Stimulated activated CD4-positive, alpha-beta T cell treated with anti-CD3 and anti-CD28 coated beads, Interleukin-4, amount 100 ng/mL, for 4 hours (primary cell): Measurements from ENCODE around the gene CLTCL1.
A peak's percentile ranks its signal among the peaks of the same experiment; 100 is the strongest.
"Not testable (repeated sequence)": the region's sequence is repeated elsewhere in the genome, so short reads cannot be mapped to it uniquely, and the experiment has no call there.

Experiments used
- DNase-seq, 2 experiments: peaks; one replicate each; pipeline ENCODE4 v3.0.0-alpha.2; 2020

Gene CLTCL1

DNA sequence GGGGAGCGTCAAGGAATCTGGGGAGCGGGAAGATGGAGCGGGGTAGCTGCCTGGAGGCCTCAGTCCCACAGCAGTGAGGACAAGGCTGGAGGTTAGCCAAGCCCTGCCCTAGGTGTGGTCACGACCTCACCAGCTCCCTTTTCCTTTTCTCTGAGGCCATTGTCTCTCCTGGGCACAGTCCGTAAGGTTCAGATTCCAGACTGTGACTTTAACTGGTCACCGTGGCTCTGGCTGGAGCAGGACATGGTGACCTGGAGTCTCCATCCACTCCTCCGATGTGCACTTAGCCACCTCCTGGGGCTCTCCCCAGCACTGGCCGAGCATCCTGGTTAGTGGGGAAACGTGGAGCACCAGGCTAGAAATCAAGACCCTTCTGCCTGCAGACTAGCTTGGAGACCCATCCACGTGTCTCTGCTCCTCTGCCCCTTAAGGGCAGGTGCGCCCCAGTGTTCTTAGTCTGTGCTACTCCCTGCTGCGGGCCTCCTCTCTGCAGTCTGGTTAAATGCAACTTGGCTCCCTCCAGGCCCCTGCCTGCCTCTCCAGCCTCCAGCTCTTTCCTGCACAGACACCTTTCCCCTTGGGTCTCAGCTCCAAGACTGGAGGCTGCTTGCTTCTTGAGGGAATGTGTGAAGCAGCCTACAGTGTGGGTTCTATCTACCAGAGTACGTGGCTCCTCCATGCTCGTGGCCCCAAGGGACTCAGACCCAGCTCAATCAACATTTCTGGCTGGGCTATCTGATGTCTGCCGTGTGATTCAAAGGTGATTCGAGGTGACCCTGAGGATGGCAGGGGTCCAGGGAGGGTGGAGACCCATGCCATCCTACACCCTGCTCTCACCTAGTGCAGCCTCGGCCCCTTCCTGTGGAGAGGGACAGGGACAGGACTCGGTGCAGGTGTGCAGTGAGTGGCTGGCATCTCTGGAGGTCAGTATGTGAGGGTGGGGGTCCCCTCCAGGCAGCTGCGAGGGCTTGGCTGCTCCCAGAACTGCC, 118.2 kb downstream of the CLTCL1 start:
- DNase-seq: no peak

DNA sequence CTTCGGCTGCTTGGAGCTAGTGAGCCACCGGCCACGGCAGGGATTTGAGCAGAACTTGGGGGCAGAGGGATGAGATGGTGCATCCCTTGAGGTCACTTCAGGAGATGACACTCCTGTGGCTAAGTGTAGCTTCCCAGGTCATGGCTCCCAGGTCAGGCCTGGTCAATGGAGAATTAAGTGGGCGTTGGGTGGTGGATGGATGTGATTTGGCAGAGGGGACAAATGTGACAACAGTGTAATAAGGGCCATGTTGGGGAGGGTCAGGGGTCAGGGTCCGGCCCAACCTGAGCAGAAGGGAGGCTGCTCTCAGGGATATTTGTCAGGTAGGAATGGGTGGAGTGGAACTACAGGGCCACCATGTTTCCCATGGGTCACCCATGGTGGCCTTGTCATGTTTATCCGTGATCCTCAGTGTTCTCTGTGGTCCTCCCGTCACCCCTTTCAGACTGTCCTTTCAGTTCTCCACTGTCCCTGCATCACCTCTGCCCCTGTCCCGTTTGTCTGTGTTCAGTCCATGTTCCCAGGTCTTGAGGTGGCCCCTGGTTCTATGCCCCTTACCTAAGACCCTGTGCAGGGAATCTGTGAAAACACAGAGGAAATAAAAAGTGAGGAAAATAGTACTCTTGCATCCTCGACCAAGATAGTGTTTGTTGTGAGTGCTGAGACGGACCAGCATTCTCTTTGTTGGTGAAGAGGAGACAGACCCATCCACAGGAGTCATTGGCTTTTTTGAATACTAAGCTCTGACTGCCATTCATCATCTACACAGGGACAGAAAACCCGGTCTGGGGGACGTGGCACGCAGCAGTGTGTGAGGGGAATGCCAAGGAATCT, 119.1 kb downstream of the CLTCL1 start:
- DNase-seq: no peak

DNA sequence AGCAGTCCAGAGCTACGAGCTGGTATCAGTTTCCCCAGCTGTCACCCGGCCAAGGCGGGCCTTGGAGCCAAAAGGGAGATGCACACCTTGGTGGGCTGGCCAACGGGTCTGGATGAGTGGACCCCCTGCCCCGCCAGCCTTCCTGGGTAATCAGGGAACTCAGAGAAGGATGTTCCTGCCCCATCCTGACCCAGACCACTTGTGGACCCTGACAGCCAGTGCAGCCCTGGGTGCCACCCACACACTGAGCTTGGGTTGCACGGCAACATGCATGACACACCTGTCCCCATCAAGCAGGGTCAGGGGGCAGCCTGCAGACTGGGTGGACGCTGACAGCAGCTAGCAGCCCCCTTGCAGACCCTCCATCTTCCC, 121.6 kb downstream of the CLTCL1 start:
- no peak for DNase-seq

DNA sequence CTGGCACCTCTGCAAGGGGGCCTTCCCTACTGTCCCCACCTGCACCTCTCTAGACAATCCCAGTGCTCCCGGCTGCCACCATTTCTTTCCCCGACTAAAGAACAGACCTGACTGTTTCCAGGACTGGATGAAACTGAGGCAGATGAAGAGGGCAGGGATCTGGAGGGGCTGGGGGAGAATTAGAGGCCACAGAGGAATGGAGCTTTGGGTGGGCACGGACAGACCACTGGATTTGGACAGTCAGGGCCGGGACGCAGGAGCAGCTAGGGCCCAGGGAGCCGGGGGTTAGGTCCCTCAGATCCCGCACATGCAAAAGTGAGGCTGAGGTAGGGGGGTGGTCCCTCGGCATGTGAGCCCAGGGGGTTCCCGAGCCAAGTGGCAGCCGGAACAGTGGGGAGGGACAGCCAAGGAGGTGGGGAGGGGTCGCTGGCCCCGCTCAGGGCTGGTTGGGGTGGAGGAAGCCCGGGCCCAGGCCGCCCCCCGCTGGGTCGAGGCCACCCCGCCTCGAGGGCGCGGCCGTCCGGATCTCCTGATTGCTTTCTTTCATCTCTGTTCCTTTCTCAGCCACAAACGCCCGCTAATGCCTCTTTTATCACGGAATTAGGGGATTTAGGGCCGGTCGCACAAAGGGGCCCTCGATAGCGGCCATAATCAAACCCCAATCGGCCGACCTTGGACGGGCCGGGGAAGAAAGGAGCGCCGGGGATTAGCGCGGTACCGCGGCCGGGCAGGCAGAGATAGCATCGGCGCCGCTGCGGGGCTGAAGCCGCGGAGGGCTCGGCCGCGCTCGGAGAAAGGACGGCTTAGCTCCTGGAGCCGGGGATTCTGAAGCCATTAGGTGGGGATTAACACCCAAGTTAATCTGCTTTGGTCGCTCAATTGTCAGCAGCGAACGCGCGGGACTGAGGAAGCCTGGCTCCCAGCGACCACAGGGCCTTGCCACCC, 122.2 kb downstream of the CLTCL1 start:
- no peak for DNase-seq

DNA sequence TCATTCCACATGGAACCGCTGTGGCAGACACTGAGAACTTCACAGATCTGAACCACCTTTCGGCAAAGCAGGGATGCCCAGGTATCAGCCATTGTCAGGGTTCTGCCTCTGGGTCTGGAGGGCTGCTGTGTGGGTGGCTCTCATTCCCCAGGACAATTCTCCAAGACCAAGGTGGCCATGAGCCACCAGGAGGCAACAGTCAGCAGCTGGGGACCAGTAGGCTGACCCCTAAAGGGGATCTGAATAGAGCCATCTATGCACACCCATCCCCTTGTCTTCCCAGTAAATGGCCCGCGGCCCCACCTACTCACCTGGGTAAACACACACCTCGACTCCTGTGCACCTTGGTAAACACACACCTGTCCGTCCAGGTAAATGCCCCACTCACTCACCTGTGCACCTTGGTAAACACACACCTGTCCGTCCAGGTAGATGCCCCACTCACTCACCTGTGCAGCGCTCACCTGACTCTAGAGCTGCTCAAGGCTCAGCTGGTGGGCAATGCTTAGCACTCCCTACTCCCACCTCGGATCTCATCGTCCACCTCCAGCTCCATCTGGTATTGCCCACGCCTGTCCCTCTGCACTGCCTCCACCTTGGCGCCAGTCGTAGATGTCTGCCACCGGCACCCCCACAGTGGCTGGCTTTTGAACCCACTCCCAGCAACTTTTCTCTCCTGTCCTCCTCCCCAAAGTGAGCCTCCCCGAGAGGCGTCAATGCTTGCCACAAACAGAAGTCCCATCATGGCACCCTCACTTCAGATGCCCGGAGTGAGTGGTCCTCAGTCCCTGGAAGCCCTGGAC, 123.2 kb downstream of the CLTCL1 start:
- no peak for DNase-seq

DNA sequence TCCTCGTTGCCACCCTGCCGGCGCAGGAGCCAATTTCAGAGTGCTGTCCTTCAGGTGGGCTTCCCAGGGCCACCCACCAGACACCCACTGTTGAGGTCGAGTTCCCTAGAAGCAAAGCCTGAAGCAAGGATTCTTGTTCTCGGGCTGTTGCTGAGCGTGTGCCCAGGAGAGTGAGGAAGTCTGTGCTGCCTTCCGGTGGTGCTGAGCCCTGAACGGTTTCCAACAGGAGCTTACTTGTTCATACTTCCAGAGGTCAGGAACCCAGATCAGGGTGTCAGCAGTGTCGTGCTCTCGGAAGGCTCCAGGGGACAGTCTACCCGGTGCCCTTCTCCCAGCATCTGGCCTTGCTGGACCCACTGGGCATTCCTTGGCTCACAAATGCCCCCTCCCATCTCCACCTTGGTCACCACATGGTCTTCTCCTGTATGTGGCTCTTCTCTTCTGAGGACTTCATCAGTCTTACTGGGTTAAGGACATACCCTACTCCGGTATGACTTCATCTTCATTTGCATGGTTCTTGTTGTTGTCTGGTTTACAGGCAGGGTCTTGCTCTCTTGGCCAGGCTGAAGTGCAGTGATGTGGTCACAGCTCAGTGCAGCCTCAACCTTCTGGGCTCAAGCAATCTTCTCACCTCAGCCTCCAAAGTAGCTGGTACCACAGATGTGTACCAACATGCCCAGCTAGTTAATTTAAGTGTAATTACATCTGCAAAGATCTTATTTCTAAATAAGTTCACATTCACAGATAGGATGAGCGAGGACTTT, 124.2 kb downstream of the CLTCL1 start:
- DNase-seq: no peak

DNA sequence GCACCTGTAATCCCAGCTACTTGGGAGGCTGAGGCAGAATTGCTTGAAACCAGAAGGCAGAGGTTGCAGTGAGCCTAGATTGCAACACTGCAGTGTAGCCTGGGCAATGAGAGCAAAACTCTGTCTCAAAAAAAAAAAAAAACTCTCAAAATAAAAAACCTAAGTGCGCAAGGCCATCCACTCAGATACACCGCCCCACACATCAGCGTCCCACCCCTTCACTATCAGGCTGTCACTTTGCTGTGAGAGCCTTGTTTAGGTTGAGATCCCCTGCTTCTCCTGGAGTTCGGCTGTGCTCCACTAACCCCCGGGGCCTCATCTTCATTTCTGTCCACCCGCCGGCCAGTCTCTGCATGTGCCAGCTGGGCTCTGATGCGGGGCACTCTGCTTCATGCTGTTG, 125.1 kb downstream of the CLTCL1 start:
- DNase-seq: no peak

DNA sequence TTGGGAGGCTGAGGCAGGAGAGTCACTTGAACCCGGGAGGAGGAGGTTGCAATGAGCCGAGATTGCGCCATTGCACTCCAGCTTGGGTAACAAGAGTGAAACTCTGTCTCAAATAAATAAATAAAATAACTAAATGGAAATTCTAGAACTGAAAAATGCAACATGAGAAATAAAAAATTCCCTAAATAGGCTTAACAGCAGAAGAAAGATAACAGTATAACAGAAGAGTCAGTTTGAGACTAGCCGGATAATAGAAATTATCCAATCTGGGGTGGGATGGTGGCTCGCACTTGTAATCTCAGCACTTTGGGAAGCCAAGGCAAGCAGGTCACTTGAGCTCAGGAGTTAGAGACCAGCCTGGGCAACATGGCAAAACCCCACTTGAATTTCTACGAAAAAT, 127.1 kb downstream of the CLTCL1 start:
- no peak for DNase-seq

DNA sequence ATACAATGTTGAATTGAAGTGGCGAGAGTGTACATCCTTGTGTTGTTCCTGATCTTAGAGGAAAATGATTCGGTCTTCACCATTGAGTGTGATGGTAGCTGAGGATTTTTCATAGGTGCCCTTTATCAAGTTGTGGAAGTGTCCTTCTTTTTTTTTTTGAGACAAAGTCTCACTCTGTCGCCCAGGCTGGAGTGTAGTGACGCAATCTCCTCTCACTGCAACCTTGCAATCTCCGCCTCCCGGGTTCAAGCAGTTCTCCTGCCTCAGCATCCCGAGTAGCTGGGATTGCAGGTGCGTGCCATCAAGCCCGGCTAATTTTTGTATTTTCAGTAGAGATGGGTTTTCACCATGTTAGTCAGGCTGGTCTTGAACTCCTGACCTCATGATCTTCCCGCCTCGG, 132.9 kb downstream of the CLTCL1 start:
- DNase-seq: not testable (repeated sequence)

DNA sequence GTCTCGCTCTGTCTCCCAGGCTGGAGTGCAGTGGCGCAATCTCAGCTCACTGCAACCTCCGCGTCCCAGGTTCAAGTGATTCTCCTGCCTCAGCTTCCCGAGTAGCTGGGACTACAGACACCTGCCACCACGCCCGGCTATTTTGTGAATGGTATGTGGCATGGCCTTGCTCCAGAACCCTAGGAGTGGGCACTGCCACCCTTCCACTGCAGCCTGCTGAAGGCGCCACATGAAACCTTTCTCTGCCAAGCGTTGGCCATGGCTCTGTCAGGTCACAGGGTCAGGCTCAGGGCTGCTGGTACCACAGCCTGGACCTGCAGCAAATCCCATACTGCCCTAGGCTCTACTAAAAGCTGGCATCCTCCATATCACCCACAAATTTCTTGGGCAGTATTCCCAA, 135.4 kb downstream of the CLTCL1 start:
- DNase-seq: not testable (repeated sequence)

DNA sequence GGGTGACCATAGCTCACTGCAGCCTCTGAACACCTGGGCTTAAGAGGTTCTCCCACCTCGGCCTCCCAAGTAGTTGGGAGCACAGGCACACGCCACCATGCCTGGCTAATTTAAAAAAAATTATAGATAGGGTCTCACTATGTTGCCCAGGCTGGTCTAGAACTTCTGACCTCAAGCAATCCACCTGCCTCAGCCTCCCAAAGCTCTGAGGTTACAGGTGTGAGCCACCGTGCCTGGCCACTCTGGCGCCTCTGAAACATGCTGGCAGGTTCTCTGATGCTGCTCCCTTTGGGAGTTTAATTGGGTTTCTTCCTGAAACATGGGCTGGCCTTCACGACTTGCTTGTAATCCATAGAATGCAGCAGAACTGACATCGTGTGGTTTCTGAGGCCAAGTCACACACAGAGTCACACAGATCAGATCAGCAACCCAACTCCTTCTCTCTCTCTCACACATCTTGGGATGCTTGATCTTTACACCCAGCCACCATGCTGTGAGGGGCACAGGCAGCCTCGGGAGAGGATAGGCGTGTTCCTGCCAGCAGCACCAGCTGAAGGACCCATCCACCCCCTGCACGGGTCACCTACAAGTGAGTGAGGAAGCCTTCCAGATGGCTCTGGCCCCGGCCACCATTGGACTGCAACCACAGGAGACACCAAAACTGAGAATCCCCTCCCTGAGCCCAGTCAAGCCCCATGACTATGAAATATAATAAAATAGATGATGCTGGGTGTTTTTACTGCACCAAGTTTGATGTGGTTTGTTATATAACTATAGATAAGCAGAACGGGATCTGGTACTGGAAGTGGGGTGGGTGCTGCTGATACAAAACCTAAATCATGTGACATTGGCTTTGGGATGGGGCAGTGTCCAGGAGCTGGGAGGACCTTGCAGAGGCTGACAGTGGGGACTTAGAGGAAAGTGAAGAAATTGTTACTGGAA, 138.3 kb downstream of the CLTCL1 start:
- DNase-seq: no peak

DNA sequence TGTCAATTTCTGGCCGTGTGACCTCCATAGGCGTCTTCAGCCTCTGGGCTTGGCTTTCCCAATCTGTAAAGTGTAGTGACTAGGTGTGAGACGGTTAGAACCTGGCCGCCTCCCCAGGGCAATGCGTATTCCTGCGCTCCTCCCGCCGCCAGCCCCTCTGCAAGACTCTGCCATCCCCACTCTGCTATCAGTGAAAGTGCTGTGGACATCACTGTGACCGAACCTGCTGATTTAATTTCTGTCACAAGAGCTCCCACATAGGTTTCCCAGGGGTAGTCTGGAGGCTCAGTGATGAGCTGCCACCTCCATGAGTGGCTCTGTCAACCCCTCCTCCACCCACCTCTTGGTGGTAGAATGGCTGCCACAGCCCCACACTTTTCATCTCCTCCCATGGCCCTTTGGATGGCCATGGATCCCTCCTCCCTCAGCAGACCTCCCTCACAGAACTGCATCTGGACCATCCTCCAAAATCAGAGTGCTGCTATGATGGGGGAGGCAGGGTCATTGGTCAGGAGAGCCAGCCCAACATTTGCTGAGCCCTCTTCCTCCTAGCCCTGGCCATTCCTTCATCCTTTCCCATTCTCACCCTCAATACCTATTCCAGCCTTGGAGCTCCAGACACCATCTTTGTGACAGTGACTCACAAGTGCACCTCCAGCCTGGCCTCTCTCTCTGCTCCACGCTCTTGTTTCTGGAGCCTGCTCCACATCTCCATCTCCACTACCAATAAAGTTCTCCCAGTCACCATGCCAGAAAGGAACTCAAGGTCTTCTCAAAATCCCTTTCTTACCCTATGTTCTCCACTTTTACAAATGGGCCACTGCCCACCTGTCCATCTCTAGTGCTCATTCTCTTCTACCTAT, 140.0 kb downstream of the CLTCL1 start:
- DNase-seq: no peak

DNA sequence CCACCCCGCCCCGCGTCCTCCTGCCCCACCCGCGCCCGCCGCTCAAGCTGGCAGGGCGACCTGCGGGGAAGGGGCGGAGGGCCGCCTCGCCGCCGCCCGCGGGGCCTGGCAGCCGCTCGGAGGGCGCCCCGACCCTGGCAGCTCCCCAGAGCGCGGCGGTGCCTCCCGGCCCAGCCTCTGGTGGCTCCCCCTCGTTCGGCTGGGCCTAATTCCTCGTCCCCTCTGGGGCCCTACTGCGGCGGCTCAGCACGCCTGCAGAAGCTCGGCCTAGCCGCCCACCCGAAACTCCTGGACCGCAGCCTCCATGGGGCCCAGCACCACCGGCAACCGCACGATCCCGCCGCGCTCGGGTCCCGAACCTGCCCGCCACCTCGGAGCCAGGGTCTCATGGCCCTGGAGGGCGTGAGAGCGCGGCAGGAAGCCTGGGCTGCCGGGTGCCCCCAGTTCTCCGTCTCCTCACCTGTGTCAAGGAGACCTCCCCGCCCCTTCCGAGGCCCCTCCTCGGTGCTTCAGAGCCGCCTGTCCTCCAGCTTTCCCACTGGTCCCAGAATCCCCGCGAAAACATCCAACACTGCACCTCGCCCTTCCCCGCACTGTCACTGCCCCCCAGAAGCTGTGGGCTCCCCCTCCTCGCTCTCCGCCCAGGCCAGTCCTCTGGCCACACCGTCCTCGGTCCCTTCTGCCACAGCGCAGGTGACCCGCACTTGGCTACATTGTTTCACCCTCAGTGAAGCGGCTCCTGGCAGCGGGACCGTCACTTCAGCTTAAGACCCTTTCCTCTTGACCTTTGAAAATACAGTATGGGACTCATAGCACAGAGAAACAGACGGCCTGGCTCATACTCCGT, 140.8 kb downstream of the CLTCL1 start:
- DNase-seq: no peak

DNA sequence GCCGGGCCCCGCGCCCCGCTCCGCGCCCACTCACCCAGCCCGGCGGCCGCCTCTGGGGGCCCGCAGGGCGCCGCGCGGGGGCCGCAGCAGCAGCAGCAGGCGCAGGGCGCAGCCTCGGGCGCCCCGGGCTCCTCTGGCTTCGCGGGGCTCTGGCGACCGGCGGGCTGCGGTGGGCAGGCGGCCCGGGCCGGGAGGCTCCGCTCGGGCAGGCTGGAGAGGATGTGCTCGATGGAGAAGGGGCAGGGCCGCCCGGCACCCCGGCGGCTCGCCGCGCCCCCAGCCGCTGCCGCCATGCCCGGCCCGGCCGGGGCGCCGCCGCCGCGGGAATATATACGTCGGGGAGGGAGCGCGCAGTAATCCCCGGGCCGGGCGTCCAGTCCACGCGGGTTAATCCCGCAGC, 141.5 kb downstream of the CLTCL1 start, which contains the start of gene GSC2:
Gene GSC2 (minus strand): TSS at position 302 of the 400 bp plus-strand sequence. CDS start 9 bp downstream, at position 293.
- no peak for DNase-seq

DNA sequence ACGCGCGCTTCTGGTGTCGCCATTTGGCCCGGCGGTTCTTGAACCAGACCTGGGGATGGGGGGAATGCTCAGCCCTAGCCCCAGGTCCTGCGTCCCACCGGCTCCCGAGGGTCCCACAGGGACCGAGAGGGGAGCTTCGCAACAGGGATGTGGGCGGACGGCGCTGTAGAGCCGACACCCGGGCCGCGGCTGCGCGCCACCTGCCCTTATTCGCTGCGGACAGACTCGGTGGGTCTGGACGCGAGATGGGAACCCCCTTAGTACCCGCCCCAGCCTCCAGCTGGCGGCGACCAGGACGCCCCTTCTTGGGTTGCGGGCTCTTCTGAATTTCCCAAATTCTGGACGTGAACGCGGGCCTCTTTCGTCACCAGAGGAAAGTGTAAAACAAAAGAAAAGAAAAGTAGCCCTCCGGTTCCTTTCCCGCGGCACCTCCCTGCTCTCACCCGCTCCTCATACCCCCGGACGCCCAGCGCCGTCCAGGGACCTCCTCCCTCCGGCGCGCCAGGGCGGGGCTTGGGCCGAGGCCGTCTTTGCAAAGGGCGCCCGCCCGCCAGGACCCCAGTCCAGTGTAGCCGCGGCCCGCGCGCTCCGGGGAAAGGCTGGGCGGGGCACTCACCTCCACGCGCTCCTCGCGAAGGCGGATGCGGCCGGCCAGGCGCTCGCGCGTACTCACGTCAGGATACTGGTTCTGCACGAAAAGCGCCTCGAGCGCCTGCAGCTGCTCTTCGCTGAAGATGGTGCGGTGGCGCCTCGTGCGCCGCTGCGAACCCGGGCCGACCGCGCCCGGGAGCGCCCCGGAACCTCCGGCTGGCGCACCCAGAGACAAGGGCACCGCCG, 142.3 kb downstream of the CLTCL1 start:
- peak in 1 of 2 experiments; percentile 8 for DNase-seq

DNA sequence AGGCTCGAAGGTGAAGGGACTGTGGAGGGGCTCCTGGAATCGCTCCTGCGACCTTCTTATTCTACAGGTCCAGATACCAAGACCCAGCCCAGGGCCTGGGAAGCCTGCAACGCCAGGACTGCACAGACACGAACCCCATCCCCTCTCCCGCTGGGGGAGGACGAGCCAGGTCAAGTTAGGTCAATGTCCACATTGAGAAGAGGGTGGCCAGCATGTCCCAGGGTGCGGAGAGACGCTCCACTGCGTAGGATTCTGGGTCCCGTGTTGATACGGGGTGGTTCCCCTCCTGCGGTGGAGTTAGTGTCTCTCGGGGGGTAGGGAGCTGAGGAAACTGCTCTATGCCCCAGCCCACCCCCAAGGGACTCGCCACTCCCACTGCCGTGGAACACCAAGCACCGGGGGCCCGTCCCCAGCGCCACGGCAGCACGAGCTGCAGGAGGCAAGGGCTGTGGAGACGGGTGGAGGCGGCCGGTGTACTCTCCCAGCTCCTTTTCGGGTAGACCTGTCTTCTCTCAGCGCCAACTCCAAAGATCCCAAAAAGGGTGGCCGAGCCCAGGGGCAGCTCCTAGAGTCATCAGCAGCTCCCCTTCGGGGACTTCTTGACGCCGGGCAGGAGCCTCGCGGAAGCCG, 143.0 kb downstream of the CLTCL1 start:
- DNase-seq: no peak
